Caco-2 (cell line): ENCODE results near the gene NPIPB2. TPM values are rescaled to one million over a fixed set of nuclear protein-coding genes. Genes with fewer than 3 reads are reported as not detected.

Source experiments
- BruUV-seq: library from RNA; stranded (reverse); fragments of 400-500 nt; replicated peaks from 2 replicates; lab custom pipeline; 2021; lab: Mats Ljungman, UMichigan
- CTCF ChIA-PET: fragments of 300-600 bp; sonication (Branson Sonifier 250); formaldehyde crosslinking; loops from one replicate; lab custom pipeline; 2022; ENCODE audit warnings: antibody characterized with exemption; lab: Charles Lee
- POLR2A ChIA-PET: fragments of 300-600 bp; sonication (Branson Sonifier 250); formaldehyde crosslinking; loops from one replicate; lab custom pipeline; 2022; ENCODE audit warnings: antibody characterized with exemption; lab: Charles Lee
- DNase-seq, 2 experiments: peaks; one replicate each; pipeline versions ENCODE4 v3.0.0 to v3.0.0-alpha.2; 2020 to 2022
- H3K27me3 ChIP-seq: replicated peaks from 2 replicates; pipeline ENCODE4 v1.6.0; 2011; ENCODE audit warnings: low read length; ENCODE audit not compliant: control insufficient read depth, insufficient read depth
- H3K36me3 ChIP-seq: 2 replicates; pipeline ENCODE4 v1.5.1; 2011; ENCODE audit warnings: low read length; ENCODE audit not compliant: control insufficient read depth, insufficient read depth
- H3K4me1 ChIP-seq: fragments of 250-450 bp; sonication (Bioruptor Pico); 2 replicates; pipeline ENCODE4 v1.5.1; 2020; ENCODE audit warnings: mild to moderate bottlenecking
- H3K4me3 ChIP-seq: 2 replicates; pipeline ENCODE4 v1.5.1; 2011; ENCODE audit warnings: low read depth, mild to moderate bottlenecking, control low read depth, low read length
- H3K9me3 ChIP-seq: fragments of 250-450 bp; sonication (Bioruptor Pico); 2 replicates; pipeline ENCODE4 v1.5.1; 2020; ENCODE audit warnings: mild to moderate bottlenecking, moderate library complexity
- H3K27ac Mint-ChIP-seq: one replicate; pipeline ENCODE4 v1.8.0; 2022; ENCODE audit warnings: mixed read lengths; ENCODE audit not compliant: unreplicated experiment
- H3K27me3 Mint-ChIP-seq: one replicate; pipeline ENCODE4 v1.8.0; 2022; ENCODE audit warnings: mixed read lengths; ENCODE audit not compliant: insufficient read depth, unreplicated experiment
- H3K36me3 Mint-ChIP-seq: one replicate; pipeline ENCODE4 v1.8.0; 2022; ENCODE audit warnings: mild to moderate bottlenecking, mixed read lengths; ENCODE audit not compliant: insufficient read depth, unreplicated experiment
- H3K4me1 Mint-ChIP-seq: one replicate; pipeline ENCODE4 v1.8.0; 2022; ENCODE audit warnings: low read depth, mixed read lengths; ENCODE audit not compliant: unreplicated experiment
- H3K4me3 Mint-ChIP-seq: one replicate; pipeline ENCODE4 v1.8.0; 2022; ENCODE audit warnings: mild to moderate bottlenecking, moderate library complexity, mixed read lengths; ENCODE audit not compliant: unreplicated experiment
- H3K9me3 Mint-ChIP-seq: one replicate; pipeline ENCODE4 v1.8.0; 2022; ENCODE audit warnings: mixed read lengths; ENCODE audit not compliant: unreplicated experiment
- intact Hi-C: fragments of 100-400 bp; cut with micrococcal nuclease; formaldehyde crosslinking; loops from one replicate; pipeline ENCODE4 v1.10.0; 2022; ENCODE audit not compliant: unreplicated experiment
- total RNA-seq: library from RNA; stranded (reverse); gene quantifications from 2 replicates; pipeline ENCODE4 v1.2.3, GENCODE V29; 2022
- TF ChIP-seq, protein P1 (sequence below), 2 experiments: fragments of 200-600 bp in 1 of 2; IDR thresholded peaks; 1 replicate in 1 of 2; 2 replicates in 1 of 2; pipeline versions ENCODE4 v1.5.1 to v1.8.0; 2011 to 2022; ENCODE audit warnings: antibody characterized with exemption in 1 of 2, control low read depth in 1 of 2, inconsistent platforms in 1 of 2, low read depth in 1 of 2, low read length in 1 of 2, mild to moderate bottlenecking in 1 of 2, moderate library complexity in 1 of 2; ENCODE audit not compliant: insufficient read depth in 1 of 2, severe bottlenecking in 1 of 2, unreplicated experiment in 1 of 2

NPIPB2 gene
- total RNA-seq, 1 experiment from 2014 or later, result 6.8 TPM

- H3K27me3 ChIP-seq, result no peaks in the 10 kb centered on the region
- intact Hi-C loops, result no loop called here
- Mint-ChIP-seq H3K27ac (no peak overlapping the region), H3K4me3 (no peak overlapping the region), H3K36me3 (peaks cover 54% of the 10 kb centered on the region), H3K4me1 (no peaks in the 10 kb centered on the region), H3K27me3 (no peaks in the 10 kb centered on the region), H3K9me3 (no peaks in the 10 kb centered on the region)
- no peaks in the 10 kb centered on the region for H3K4me1 ChIP-seq
- CTCF ChIA-PET, result no interaction called here
- no TSS peak for BruUV-seq
- no peak for DNase-seq
- TF ChIP-seq, protein P1, sequence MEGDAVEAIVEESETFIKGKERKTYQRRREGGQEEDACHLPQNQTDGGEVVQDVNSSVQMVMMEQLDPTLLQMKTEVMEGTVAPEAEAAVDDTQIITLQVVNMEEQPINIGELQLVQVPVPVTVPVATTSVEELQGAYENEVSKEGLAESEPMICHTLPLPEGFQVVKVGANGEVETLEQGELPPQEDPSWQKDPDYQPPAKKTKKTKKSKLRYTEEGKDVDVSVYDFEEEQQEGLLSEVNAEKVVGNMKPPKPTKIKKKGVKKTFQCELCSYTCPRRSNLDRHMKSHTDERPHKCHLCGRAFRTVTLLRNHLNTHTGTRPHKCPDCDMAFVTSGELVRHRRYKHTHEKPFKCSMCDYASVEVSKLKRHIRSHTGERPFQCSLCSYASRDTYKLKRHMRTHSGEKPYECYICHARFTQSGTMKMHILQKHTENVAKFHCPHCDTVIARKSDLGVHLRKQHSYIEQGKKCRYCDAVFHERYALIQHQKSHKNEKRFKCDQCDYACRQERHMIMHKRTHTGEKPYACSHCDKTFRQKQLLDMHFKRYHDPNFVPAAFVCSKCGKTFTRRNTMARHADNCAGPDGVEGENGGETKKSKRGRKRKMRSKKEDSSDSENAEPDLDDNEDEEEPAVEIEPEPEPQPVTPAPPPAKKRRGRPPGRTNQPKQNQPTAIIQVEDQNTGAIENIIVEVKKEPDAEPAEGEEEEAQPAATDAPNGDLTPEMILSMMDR (IDR thresholded peaks at IDR 0.05; ENCODE audit: insufficient read depth in 1 of 2, low read depth in 1 of 2, low read length in 1 of 2, severe bottlenecking in 1 of 2, unreplicated experiment in 1 of 2), result no peak
- H3K36me3 ChIP-seq, result no peaks in the 10 kb centered on the region
- no peak overlapping the region for H3K4me3 ChIP-seq
- H3K9me3 ChIP-seq, result no peaks in the 10 kb centered on the region
- POLR2A ChIA-PET, result no interaction called here
Observed at GRCh38 chr16:11901091-11901490, 40.8 kb downstream of the NPIPB2 start.

- Mint-ChIP-seq H3K9me3 (no peaks in the 10 kb centered on the region), H3K4me3 (no peak overlapping the region), H3K4me1 (no peaks in the 10 kb centered on the region), H3K27ac (no peak overlapping the region), H3K36me3 (peaks cover 62% of the 10 kb centered on the region), H3K27me3 (no peaks in the 10 kb centered on the region)
- Histone ChIP-seq H3K27me3 (no peaks in the 10 kb centered on the region), H3K36me3 (peaks cover 1% of the 10 kb centered on the region; the same call in 1 of the 2 replicates), H3K9me3 (no peaks in the 10 kb centered on the region), H3K4me3 (no peak overlapping the region), H3K4me1 (no peaks in the 10 kb centered on the region)
- no peak for DNase-seq
- CTCF ChIA-PET, result no interaction called here
- no TSS peak for BruUV-seq
- TF ChIP-seq, protein P1 (IDR thresholded peaks at IDR 0.05; ENCODE audit: insufficient read depth in 1 of 2, low read depth in 1 of 2, low read length in 1 of 2, severe bottlenecking in 1 of 2, unreplicated experiment in 1 of 2), result no peak
- intact Hi-C loops, result no loop called here
- POLR2A ChIA-PET, result no interaction called here
Observed at GRCh38 chr16:11896486-11897176, 45.2 kb downstream of the NPIPB2 start.

DNA sequence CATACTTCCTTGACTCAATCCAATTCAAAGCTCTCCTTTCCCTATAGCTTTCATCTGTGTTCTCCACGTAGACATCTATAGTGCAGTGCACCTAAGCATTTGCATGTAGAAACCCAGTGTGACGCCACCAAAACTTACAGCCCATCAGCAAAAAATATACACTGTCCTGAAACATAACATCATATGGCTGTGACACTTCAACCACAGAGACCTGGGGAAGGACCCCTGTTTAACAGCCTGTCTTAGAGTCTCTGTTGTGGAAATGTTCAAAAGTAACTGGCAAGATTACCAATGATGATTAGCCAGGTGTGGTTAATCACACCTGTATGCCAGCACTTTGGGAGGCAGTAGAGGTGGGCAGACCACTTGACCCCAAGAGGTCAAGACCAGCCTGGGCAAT, 48.3 kb downstream of the NPIPB2 start:
- Histone ChIP-seq H3K36me3 (peaks cover 1% of the 10 kb centered on the region; the same call in 1 of the 2 replicates), H3K27me3 (no peaks in the 10 kb centered on the region), H3K4me3 (no peak overlapping the region), H3K9me3 (no peaks in the 10 kb centered on the region), H3K4me1 (no peaks in the 10 kb centered on the region)
- TF ChIP-seq, protein P1 (IDR thresholded peaks at IDR 0.05; ENCODE audit: insufficient read depth in 1 of 2, low read depth in 1 of 2, low read length in 1 of 2, severe bottlenecking in 1 of 2, unreplicated experiment in 1 of 2), result no peak
- DNase-seq, result no peak
- Mint-ChIP-seq H3K27ac (no peak overlapping the region), H3K27me3 (no peaks in the 10 kb centered on the region), H3K36me3 (peaks cover 61% of the 10 kb centered on the region), H3K4me1 (no peaks in the 10 kb centered on the region), H3K9me3 (no peaks in the 10 kb centered on the region), H3K4me3 (no peak overlapping the region)
- no TSS peak for BruUV-seq
- intact Hi-C loops, result no loop called here
- ChIA-PET CTCF (no interaction called here), POLR2A (no interaction called here)
